ENCODE results near the gene TRIM50. TPM values are rescaled to one million over a fixed set of nuclear protein-coding genes. Genes with fewer than 3 reads are reported as not detected.
"Not testable (repeated sequence)": the region's sequence is repeated elsewhere in the genome, so short reads cannot be mapped to it uniquely, and the experiment has no call there.

TRIM50 gene
- total and polyA plus RNA-seq, 11 donors: 0.08 to 0.72 (median 0.31) TPM; not detected in 6

GRCh38 chr7:73308665-73309214 lies 19.1 kb downstream of the TRIM50 start, which contains the start of gene NSUN5:
TSS of gene NSUN5 (minus strand) at chr7:73308826. CDS start at chr7:73308790, 36 bp downstream.
- no peak for TF ChIP-seq CTCF (IDR thresholded peaks at IDR 0.05)
- peak in 1 of 2 donors; percentile 37 for TF ChIP-seq POLR2A (IDR thresholded peaks at IDR 0.05)
- no peaks in the 10 kb centered on the region for H3K9me3 ChIP-seq
- H3K27me3 ChIP-seq: no peaks in the 10 kb centered on the region
- H3K4me1 ChIP-seq: peaks cover 0 to 17% (median 7%) of the 10 kb centered on the region in 12 donors
- 12 to 15% (median 13%) methylated on average over 34 to 40 of the region's 40 CpGs for WGBS, 4 donors
- peak; percentile 84 to 94 (median 89) for DNase-seq
- H3K27ac ChIP-seq: peak within 1 kb of the TSS in 11 of 12 donors; percentile 35 to 80 (median 67)
- intact Hi-C loops (cut with DNase I): no loop called here
- peaks cover 0 to 25% (median 13%) of the 10 kb centered on the region in 9 donors for H3K36me3 ChIP-seq
- ATAC-seq: peak; percentile 83 to 97 (median 94)
- H3K4me3 ChIP-seq: peak within 1 kb of the TSS; percentile 56 to 89 (median 76)

- TF ChIP-seq POLR2A (IDR thresholded peaks at IDR 0.05) (no peak), CTCF (IDR thresholded peaks at IDR 0.05) (no peak)
- peak overlapping the region in 11 of 12 donors; percentile 35 to 80 (median 67) for H3K27ac ChIP-seq
- 13 to 19% (median 18%) methylated on average over 31 to 43 of the region's 43 CpGs for WGBS, 4 donors
- peaks cover 0 to 17% (median 7%) of the 10 kb centered on the region in 12 donors for H3K4me1 ChIP-seq
- H3K4me3 ChIP-seq: peak overlapping the region; percentile 56 to 89 (median 76)
- ATAC-seq (peak; percentile 13 to 55 (median 38)), DNase-seq (peak in 1 of 5 donors; percentile 26)
- no peaks in the 10 kb centered on the region for H3K27me3 ChIP-seq
- H3K36me3 ChIP-seq: peaks cover 0 to 31% (median 18%) of the 10 kb centered on the region in 9 donors
- H3K9me3 ChIP-seq: no peaks in the 10 kb centered on the region
- intact Hi-C loops (cut with DNase I): no loop called here
These were observed 19.7 kb downstream of the TRIM50 start for GRCh38 chr7:73308074-73308664.

- peak overlapping the region in 2 of 12 donors; percentile 71 to 89 for H3K4me3 ChIP-seq
- no peaks in the 10 kb centered on the region for H3K9me3 ChIP-seq
- peaks cover 0 to 17% (median 7%) of the 10 kb centered on the region in 12 donors for H3K4me1 ChIP-seq
- 93 to 95% (median 94%) methylated on average over 13 of the region's 13 CpGs for WGBS, 4 donors
- no peak for DNase-seq
- no peak for ATAC-seq
- H3K36me3 ChIP-seq: peaks cover 0 to 36% (median 23%) of the 10 kb centered on the region in 9 donors
- no peak for TF ChIP-seq POLR2A (IDR thresholded peaks at IDR 0.05)
- no peak for TF ChIP-seq CTCF (IDR thresholded peaks at IDR 0.05)
- no peak overlapping the region for H3K27ac ChIP-seq
- intact Hi-C loops (cut with DNase I): no loop called here
- H3K27me3 ChIP-seq: no peaks in the 10 kb centered on the region
These were observed 20.4 kb downstream of the TRIM50 start for GRCh38 chr7:73307436-73307835.

GRCh38 chr7:73304612-73305387 lies 23.1 kb downstream of the TRIM50 start:
- H3K4me3 ChIP-seq; H3K27me3 ChIP-seq; DNase-seq; H3K9me3 ChIP-seq; intact Hi-C loops (cut with DNase I); ATAC-seq; H3K27ac ChIP-seq: not testable (repeated sequence)
- H3K4me1 ChIP-seq: peaks cover 0 to 17% (median 7%) of the 10 kb centered on the region in 12 donors
- peaks cover 0 to 36% (median 23%) of the 10 kb centered on the region in 9 donors for H3K36me3 ChIP-seq
- WGBS, 4 donors: 81 to 92% (median 85%) methylated on average over 9 to 12 of the region's 15 CpGs

Data from heart left ventricle (tissue), 16 donors.